T-cell (primary cell): ENCODE results near the gene WDR62. TPM values are rescaled to one million over a fixed set of nuclear protein-coding genes. Genes with fewer than 3 reads are reported as not detected.
"Not testable (repeated sequence)": the region's sequence is repeated elsewhere in the genome, so short reads cannot be mapped to it uniquely, and the experiment has no call there.

Experiments
- ATAC-seq, 4 experiments: fragments of 200-7000 bp in 3 of 4; fragments of 150-1000 bp in 1 of 4; cut with Tn5 transposase; replicated peaks in 1 of 4; 1 replicate in 3 of 4; 2 replicates in 1 of 4; pipeline ENCODE4 v1.10.0; 2021; ENCODE audit warnings: moderate library complexity in 3 of 4, mild to moderate bottlenecking in 2 of 4, moderate number of reproducible peaks in 1 of 4
- CTCF ChIA-PET, 2 donors: fragments of 300-600 bp; sonication (Branson Sonifier 250); formaldehyde crosslinking; loops; one replicate each; lab custom pipeline; 2022; ENCODE audit warnings: antibody characterized with exemption in 2 of 2; lab: Charles Lee
- POLR2A ChIA-PET, 2 donors: fragments of 300-600 bp; sonication (Branson Sonifier 250); formaldehyde crosslinking; loops; one replicate each; lab custom pipeline; 2022; ENCODE audit warnings: antibody characterized with exemption in 2 of 2; lab: Charles Lee
- DNase-seq, 35 experiments: peaks; one replicate each; pipeline versions ENCODE4 v3.0.0 to v3.0.0-alpha.2; 2013 to 2023
- H3K27ac ChIP-seq: one replicate; pipeline ENCODE4 v1.5.1; 2013; ENCODE audit warnings: low read length
- H3K27me3 ChIP-seq, 2 experiments: replicated peaks in 1 of 2; 1 replicate in 1 of 2; 2 replicates in 1 of 2; pipeline versions ENCODE4 v1.6.1 to v1.7.0; 2013; ENCODE audit warnings: low read length in 1 of 2, mixed read lengths in 1 of 2; ENCODE audit not compliant: control insufficient read depth in 2 of 2, insufficient read depth in 2 of 2; ENCODE audit errors: extremely low read depth in 1 of 2
- H3K36me3 ChIP-seq, 2 donors: 1 replicate in 1 of 2; 2 replicates in 1 of 2; pipeline versions ENCODE4 v1.6.1 to v1.7.0; 2013; ENCODE audit warnings: low read length in 1 of 2; ENCODE audit not compliant: control insufficient read depth in 2 of 2, insufficient read depth in 1 of 2; ENCODE audit errors: extremely low read depth in 1 of 2
- H3K4me1 ChIP-seq, 2 experiments: 1 replicate in 1 of 2; 2 replicates in 1 of 2; pipeline versions ENCODE4 v1.6.1 to v1.7.0; 2013; ENCODE audit warnings: low read length in 2 of 2, mixed read lengths in 1 of 2; ENCODE audit not compliant: insufficient read depth in 2 of 2, control insufficient read depth in 1 of 2; ENCODE audit errors: extremely low read depth in 1 of 2
- H3K4me3 ChIP-seq, 2 donors: 1 replicate in 1 of 2; 2 replicates in 1 of 2; pipeline versions ENCODE4 v1.5.1 to v1.7.0; 2013; ENCODE audit warnings: mild to moderate bottlenecking in 2 of 2, low read length in 1 of 2, moderate library complexity in 1 of 2; ENCODE audit not compliant: control insufficient read depth in 1 of 2; ENCODE audit errors: extremely low read depth in 1 of 2
- H3K9me3 ChIP-seq: 2 replicates; pipeline ENCODE4 v1.7.0; 2013
- H3K27ac Mint-ChIP-seq, 2 donors: one replicate each; pipeline ENCODE4 v1.8.0; 2020 to 2021; ENCODE audit warnings: mild to moderate bottlenecking in 2 of 2, mixed read lengths in 2 of 2
- H3K27me3 Mint-ChIP-seq, 2 donors: one replicate each; pipeline ENCODE4 v1.8.0; 2021 to 2022; ENCODE audit warnings: mixed read lengths in 2 of 2
- H3K36me3 Mint-ChIP-seq: one replicate; pipeline ENCODE4 v1.8.0; 2021; ENCODE audit warnings: mixed read lengths
- H3K4me1 Mint-ChIP-seq, 3 donors: one replicate each; pipeline ENCODE4 v1.8.0; 2020 to 2022; ENCODE audit warnings: mixed read lengths in 3 of 3, mild to moderate bottlenecking in 1 of 3
- H3K4me3 Mint-ChIP-seq, 3 donors: one replicate each; pipeline ENCODE4 v1.8.0; 2020 to 2022; ENCODE audit warnings: mild to moderate bottlenecking in 3 of 3, mixed read lengths in 3 of 3, moderate library complexity in 3 of 3
- H3K9me3 Mint-ChIP-seq, 3 donors: one replicate each; pipeline ENCODE4 v1.8.0; 2020 to 2022; ENCODE audit warnings: mixed read lengths in 3 of 3
- WGBS: methylation state at CpG from one replicate; pipeline ENCODE4 v1.1.5; 2013; ENCODE audit warnings: missing lambda C conversion rate; ENCODE audit not compliant: insufficient coverage; 5-methylcytosine and 5-hydroxymethylcytosine counted together
- total RNA-seq, 35 experiments: library from RNA in 6 of 35; stranded (reverse) in 6 of 35; fragments of 120-200 nt in 1 of 35; gene quantifications; one replicate each; pipeline versions ENCODE4 v1.2.1 to v1.2.4 and lab custom pipeline; 2013 to 2026

WDR62 gene
- total RNA-seq, 5 donors from 2014 or later (not counting 1 experiment from before 2014, with no cell fraction given) = 1.3 to 3.3 (median 2.2) TPM

- peaks cover 6 to 36% (median 31%) of the 10 kb centered on the region in 3 donors for H3K4me1 Mint-ChIP-seq
- CTCF ChIA-PET = interaction anchor here (0.6 to 1.1 kb wide), 3 partner anchors 11 to 72 kb away, joined by 3 to 8 read pairs (median 3); no protein-coding TSS in a partner anchor
- not testable (repeated sequence) for ATAC-seq
Observed at GRCh38 chr19:36131221-36131620, 76.5 kb downstream of the WDR62 start.

GRCh38 chr19:36134867-36135266, 80.2 kb downstream of the WDR62 start:
- H3K27me3 ChIP-seq, H3K4me3 ChIP-seq, H3K9me3 Mint-ChIP-seq, CTCF ChIA-PET, POLR2A ChIA-PET, H3K27ac ChIP-seq, H3K27ac Mint-ChIP-seq, H3K36me3 ChIP-seq, H3K4me3 Mint-ChIP-seq, H3K9me3 ChIP-seq, ATAC-seq, H3K36me3 Mint-ChIP-seq, H3K27me3 Mint-ChIP-seq, DNase-seq: not testable (repeated sequence)
- WGBS = 100% methylated on average over 2 of the region's 4 CpGs
- peaks cover 0 to 36% of the 10 kb centered on the region in 2 experiments for H3K4me1 ChIP-seq
- peaks cover 0 to 32% (median 24%) of the 10 kb centered on the region in 3 donors for H3K4me1 Mint-ChIP-seq

More at GRCh38 chr19:36131221-36131620, 76.5 kb downstream of the WDR62 start:
- H3K4me3 ChIP-seq, H3K27ac ChIP-seq, POLR2A ChIA-PET, H3K27me3 Mint-ChIP-seq, H3K36me3 Mint-ChIP-seq, H3K36me3 ChIP-seq, H3K9me3 Mint-ChIP-seq, H3K27me3 ChIP-seq, H3K27ac Mint-ChIP-seq, H3K9me3 ChIP-seq: not testable (repeated sequence)
- peak overlapping the region in 1 of 3 donors; percentile 17 for H3K4me3 Mint-ChIP-seq
- H3K4me1 ChIP-seq = peaks cover 6 to 44% of the 10 kb centered on the region in 2 experiments
- peak in 3 of 35 experiments; percentile 17 to 22 (median 22) for DNase-seq
- 77% methylated on average over 4 of the region's 6 CpGs for WGBS

GRCh38 chr19:36136964-36137686, 82.4 kb downstream of the WDR62 start:
- Mint-ChIP-seq H3K36me3 (peaks cover 6% of the 10 kb centered on the region), H3K4me3 (peak overlapping the region in 2 of 3 donors; percentile 6 to 21), H3K4me1 (peaks cover 13 to 31% (median 27%) of the 10 kb centered on the region in 3 donors), H3K27ac (peak overlapping the region; percentile 71 to 79), H3K9me3 (no peaks in the 10 kb centered on the region), H3K27me3 (no peaks in the 10 kb centered on the region)
- ChIA-PET POLR2A (no interaction called here), CTCF (interaction anchor here in 1 of 2 donors (0.6 kb wide), 1 partner anchor 46 kb away, joined by 3 read pairs; no protein-coding TSS in a partner anchor)
- no peak overlapping the region for H3K4me3 ChIP-seq
- peaks cover under 1 to 3% of the 10 kb centered on the region in 2 donors for H3K36me3 ChIP-seq
- 80% methylated on average over 4 of the region's 12 CpGs for WGBS
- H3K9me3 ChIP-seq = no peaks in the 10 kb centered on the region
- no peak overlapping the region for H3K27ac ChIP-seq
- ATAC-seq (no peak), DNase-seq (no peak)
- H3K4me1 ChIP-seq = peaks cover 0 to 33% of the 10 kb centered on the region in 2 experiments
- peaks cover 0 to 3% of the 10 kb centered on the region in 2 experiments for H3K27me3 ChIP-seq

GRCh38 chr19:36139120-36139472, 84.4 kb downstream of the WDR62 start:
- POLR2A ChIA-PET = no interaction called here
- no peaks in the 10 kb centered on the region for H3K9me3 Mint-ChIP-seq

GRCh38 chr19:36139473-36140303, 85.0 kb downstream of the WDR62 start, which contains the start of gene CAPNS1:
Gene CAPNS1 (plus strand): TSS chr19:36140066. CDS start chr19:36141012, 946 bp downstream.
- H3K4me1 Mint-ChIP-seq = peaks cover 13 to 24% (median 19%) of the 10 kb centered on the region in 3 donors
- Histone ChIP-seq H3K4me1 (peaks cover 0 to 22% of the 10 kb centered on the region in 2 experiments), H3K36me3 (peaks cover 3 to 21% of the 10 kb centered on the region in 2 donors), H3K9me3 (no peaks in the 10 kb centered on the region), H3K4me3 (peak within 1 kb of the TSS; percentile 55 to 68), H3K27me3 (peaks cover 0 to 3% of the 10 kb centered on the region in 2 experiments), H3K27ac (peak within 1 kb of the TSS; percentile 57)
- POLR2A ChIA-PET = no interaction called here
- H3K9me3 Mint-ChIP-seq = no peaks in the 10 kb centered on the region
- peaks cover 18% of the 10 kb centered on the region for H3K36me3 Mint-ChIP-seq
- DNase-seq (peak; percentile 68 to 93 (median 83)), ATAC-seq (peak; percentile 72 to 77 (median 74))
- CTCF ChIA-PET = interaction anchor here in 1 of 2 donors (1.5 kb wide), 1 partner anchor 11 kb away, joined by 10 read pairs; no protein-coding TSS in a partner anchor
- peak within 1 kb of the TSS; percentile 94 to 96 (median 95) for H3K4me3 Mint-ChIP-seq
- H3K27me3 Mint-ChIP-seq = no peaks in the 10 kb centered on the region
- 0% methylated on average over 71 of the region's 75 CpGs for WGBS
- H3K27ac Mint-ChIP-seq = peak within 1 kb of the TSS; percentile 93 to 96

More at GRCh38 chr19:36139120-36139472, 84.4 kb downstream of the WDR62 start:
- Mint-ChIP-seq H3K27me3 (no peaks in the 10 kb centered on the region), H3K27ac (peak overlapping the region; percentile 93 to 96), H3K4me1 (peaks cover 13 to 24% (median 19%) of the 10 kb centered on the region in 3 donors), H3K36me3 (peaks cover 16% of the 10 kb centered on the region), H3K4me3 (peak overlapping the region; percentile 94 to 96 (median 95))
- no peaks in the 10 kb centered on the region for H3K9me3 ChIP-seq
- ATAC-seq (no peak), DNase-seq (no peak)
- WGBS = 13% methylated on average over 1 of the region's 7 CpGs
- CTCF ChIA-PET = interaction anchor here in 1 of 2 donors (0.7 to 1.5 kb wide), 2 partner anchors 11 kb away, joined by 4 to 10 read pairs; no protein-coding TSS in a partner anchor
- H3K27ac ChIP-seq = peak overlapping the region; percentile 57
- H3K4me3 ChIP-seq = peak overlapping the region; percentile 55 to 68
- H3K36me3 ChIP-seq = peaks cover 3 to 15% of the 10 kb centered on the region in 2 donors
- peaks cover 0 to 22% of the 10 kb centered on the region in 2 experiments for H3K4me1 ChIP-seq
- peaks cover 0 to 3% of the 10 kb centered on the region in 2 experiments for H3K27me3 ChIP-seq
